Smooth muscle cell (in vitro differentiated cells): ENCODE data around the gene IMMP2L. TPM values are rescaled to one million over a fixed set of nuclear protein-coding genes. Genes with fewer than 3 reads are reported as not detected.

ENCODE experiments used
- DNase-seq: peaks from one replicate; lab custom pipeline; 2025; ENCODE audit not compliant: unreplicated experiment; lab: John Stamatoyannopoulos, UW
- H2AFZ ChIP-seq: fragments of 200-600 bp; sonication (generic); 2 replicates; pipeline ENCODE4 v1.6.0; 2016; ENCODE audit warnings: antibody characterized with exemption, low read depth, mild to moderate bottlenecking
- H3F3A ChIP-seq: fragments of 200-600 bp; sonication (generic); 2 replicates; pipeline ENCODE4 v1.6.0; 2017; ENCODE audit warnings: antibody characterized with exemption, low read depth
- H3K27ac ChIP-seq: fragments of 200-600 bp; sonication (generic); 2 replicates; pipeline ENCODE4 v1.5.1; 2016; ENCODE audit warnings: low read depth, mild to moderate bottlenecking
- H3K27me3 ChIP-seq: fragments of 200-600 bp; sonication (generic); 2 replicates; pipeline ENCODE4 v1.6.1; 2016; ENCODE audit warnings: low read depth, mild to moderate bottlenecking
- H3K36me3 ChIP-seq: fragments of 200-600 bp; sonication (generic); 2 replicates; pipeline ENCODE4 v1.5.1; 2016; ENCODE audit warnings: low read depth
- H3K4me1 ChIP-seq: fragments of 200-600 bp; sonication (generic); 2 replicates; pipeline ENCODE4 v1.5.1; 2016; ENCODE audit warnings: low read depth
- H3K4me2 ChIP-seq: fragments of 200-600 bp; sonication (generic); 2 replicates; pipeline ENCODE4 v1.6.0; 2016; ENCODE audit warnings: mild to moderate bottlenecking
- H3K4me3 ChIP-seq: fragments of 200-600 bp; sonication (generic); 2 replicates; pipeline ENCODE4 v1.5.1; 2016; ENCODE audit warnings: mild to moderate bottlenecking
- H3K79me2 ChIP-seq: fragments of 200-600 bp; sonication (generic); 2 replicates; pipeline ENCODE4 v1.6.0; 2016; ENCODE audit warnings: low read depth, mild to moderate bottlenecking
- H3K9ac ChIP-seq: fragments of 200-600 bp; sonication (generic); 2 replicates; pipeline ENCODE4 v1.6.0; 2016; ENCODE audit warnings: low read depth
- H3K9me3 ChIP-seq: fragments of 200-600 bp; sonication (generic); replicated peaks from 2 replicates; pipeline ENCODE4 v1.5.1; 2016; ENCODE audit warnings: low read depth
- H4K20me1 ChIP-seq: fragments of 200-600 bp; sonication (generic); 2 replicates; pipeline ENCODE4 v1.6.0; 2016; ENCODE audit warnings: low read depth
- WGBS: methylation state at CpG from one replicate; pipeline ENCODE4 v1.1.7; 2016; ENCODE audit warnings: low lambda C conversion rate; 5-methylcytosine and 5-hydroxymethylcytosine counted together
- polyA plus RNA-seq: library from polyadenylated mRNA; unstranded; fragments of >200 nt; fragmentation: Nextera tagmentation; extraction: Ambion mirVana; gene quantifications from 2 replicates; pipeline ENCODE4 v1.2.1, GENCODE V29; 2016
- total RNA-seq: library from RNA; depleted of rRNA; stranded (reverse); fragments of >200 nt; gene quantifications from 2 replicates; pipeline ENCODE4 v1.2.3, GENCODE V29; 2014
- TF ChIP-seq, protein P1 (sequence below): fragments of 200-600 bp; sonication (generic); IDR thresholded peaks from 2 replicates; pipeline ENCODE4 v1.5.1; 2017; ENCODE audit warnings: borderline replicate concordance, mild to moderate bottlenecking, antibody characterized with exemption; ENCODE audit not compliant: insufficient read depth, poor library complexity, severe bottlenecking

Gene IMMP2L
- total and polyA plus RNA-seq, 2 experiments from 2014 or later = 10.9 to 11.1 TPM

DNA sequence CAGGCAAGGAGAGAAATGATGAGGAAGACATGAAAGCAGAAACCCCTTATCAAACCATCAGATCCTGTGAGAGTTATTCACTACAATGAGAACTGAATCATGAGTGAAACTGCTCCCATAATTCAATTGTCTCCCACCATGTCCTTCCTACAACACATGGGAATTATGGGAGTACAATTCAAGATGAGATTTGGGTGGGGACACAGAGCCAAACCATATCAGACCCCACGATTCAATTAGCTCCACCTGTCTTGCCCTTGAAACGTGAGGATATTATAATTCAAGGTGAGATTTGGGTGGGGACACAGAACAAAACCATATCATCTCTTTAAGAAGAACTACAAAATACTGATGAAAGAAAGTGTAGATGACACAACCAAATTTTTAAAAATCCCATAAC is 128.9 kb downstream of the IMMP2L start:
- Histone ChIP-seq H3K4me2 (no peak overlapping the region), H3K36me3 (no peaks in the 10 kb centered on the region)
- TF ChIP-seq, protein P1, sequence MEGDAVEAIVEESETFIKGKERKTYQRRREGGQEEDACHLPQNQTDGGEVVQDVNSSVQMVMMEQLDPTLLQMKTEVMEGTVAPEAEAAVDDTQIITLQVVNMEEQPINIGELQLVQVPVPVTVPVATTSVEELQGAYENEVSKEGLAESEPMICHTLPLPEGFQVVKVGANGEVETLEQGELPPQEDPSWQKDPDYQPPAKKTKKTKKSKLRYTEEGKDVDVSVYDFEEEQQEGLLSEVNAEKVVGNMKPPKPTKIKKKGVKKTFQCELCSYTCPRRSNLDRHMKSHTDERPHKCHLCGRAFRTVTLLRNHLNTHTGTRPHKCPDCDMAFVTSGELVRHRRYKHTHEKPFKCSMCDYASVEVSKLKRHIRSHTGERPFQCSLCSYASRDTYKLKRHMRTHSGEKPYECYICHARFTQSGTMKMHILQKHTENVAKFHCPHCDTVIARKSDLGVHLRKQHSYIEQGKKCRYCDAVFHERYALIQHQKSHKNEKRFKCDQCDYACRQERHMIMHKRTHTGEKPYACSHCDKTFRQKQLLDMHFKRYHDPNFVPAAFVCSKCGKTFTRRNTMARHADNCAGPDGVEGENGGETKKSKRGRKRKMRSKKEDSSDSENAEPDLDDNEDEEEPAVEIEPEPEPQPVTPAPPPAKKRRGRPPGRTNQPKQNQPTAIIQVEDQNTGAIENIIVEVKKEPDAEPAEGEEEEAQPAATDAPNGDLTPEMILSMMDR = no peak

DNA sequence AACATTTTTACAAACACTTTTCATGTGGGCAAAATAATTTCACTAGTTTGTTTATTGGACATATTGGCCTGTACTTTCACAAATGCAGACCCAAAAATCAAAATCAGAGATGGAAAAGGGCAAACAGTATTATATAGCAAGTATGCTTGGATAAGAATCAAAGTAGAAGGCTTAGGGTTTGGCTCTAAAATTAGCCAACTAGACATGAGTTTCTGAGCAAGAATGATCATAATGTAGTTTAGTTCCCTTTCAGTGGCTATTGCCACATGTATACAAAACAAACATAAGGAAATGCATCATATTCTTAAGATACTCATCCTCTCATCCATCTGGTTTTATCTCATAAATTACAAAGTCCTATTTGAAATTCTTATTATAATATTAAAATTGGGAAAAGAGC is 132.5 kb downstream of the IMMP2L start:
- no peak for DNase-seq
- Histone ChIP-seq H3F3A (no peaks in the 10 kb centered on the region), H4K20me1 (no peaks in the 10 kb centered on the region), H3K9ac (no peak overlapping the region), H3K27ac (no peak overlapping the region), H3K27me3 (no peaks in the 10 kb centered on the region), H3K79me2 (no peaks in the 10 kb centered on the region), H3K4me2 (no peak overlapping the region), H2AFZ (no peak overlapping the region), H3K4me1 (no peaks in the 10 kb centered on the region), H3K36me3 (no peaks in the 10 kb centered on the region), H3K4me3 (no peak overlapping the region), H3K9me3 (no peaks in the 10 kb centered on the region)
- TF ChIP-seq, protein P1 = no peak

More for the DNA sequence above, 128.9 kb downstream of the IMMP2L start:
- no peaks in the 10 kb centered on the region for H3K27me3 ChIP-seq
- no peaks in the 10 kb centered on the region for H3F3A ChIP-seq
- no peak overlapping the region for H3K9ac ChIP-seq
- no peak overlapping the region for H2AFZ ChIP-seq
- no peaks in the 10 kb centered on the region for H4K20me1 ChIP-seq
- 92% methylated on average over 2 of the region's 2 CpGs for WGBS
- no peaks in the 10 kb centered on the region for H3K9me3 ChIP-seq
- no peak overlapping the region for H3K4me3 ChIP-seq
- H3K79me2 ChIP-seq = no peaks in the 10 kb centered on the region
- peaks cover 7% of the 10 kb centered on the region for H3K4me1 ChIP-seq
- no peak overlapping the region for H3K27ac ChIP-seq
- DNase-seq = no peak

DNA sequence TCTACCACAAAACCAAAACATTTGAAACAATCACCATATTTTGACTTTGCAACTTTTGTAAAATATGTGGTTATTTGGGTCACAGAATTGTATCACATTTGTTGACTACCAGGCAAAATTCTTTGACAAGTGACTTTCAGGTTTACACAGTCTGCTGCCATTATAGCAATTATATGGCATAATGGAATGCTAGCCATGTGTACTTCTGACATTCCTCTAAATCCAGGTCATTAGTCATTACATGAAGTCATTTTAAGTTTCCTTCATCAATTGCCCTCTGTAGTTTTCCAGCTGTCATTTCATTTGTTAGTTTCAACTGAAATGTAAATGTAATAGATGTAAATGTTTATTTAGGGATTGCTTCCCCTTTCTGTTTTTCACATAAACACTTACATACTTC is 137.5 kb downstream of the IMMP2L start:
- Histone ChIP-seq H3K9me3 (no peaks in the 10 kb centered on the region), H3K4me2 (peak overlapping the region; percentile 50)

DNA sequence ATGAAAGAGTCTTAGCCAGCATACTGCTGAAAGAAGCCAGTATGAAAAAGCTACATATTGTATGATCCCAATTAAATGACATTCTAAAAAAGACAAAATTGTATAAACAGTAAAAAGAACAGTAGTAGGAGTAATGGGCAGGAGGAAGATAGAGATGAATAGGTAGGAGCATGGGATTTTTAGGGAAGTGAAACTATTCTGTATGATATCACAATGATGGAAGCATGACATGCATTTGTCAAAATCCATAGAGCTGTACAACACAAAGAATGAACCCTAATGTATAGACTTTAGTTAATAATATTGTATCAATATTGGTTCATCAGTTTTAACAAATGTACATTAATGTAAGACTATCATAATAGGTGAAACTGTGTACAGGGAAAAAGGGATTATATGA is 147.9 kb downstream of the IMMP2L start:
- Histone ChIP-seq H3K9ac (no peak overlapping the region), H4K20me1 (no peaks in the 10 kb centered on the region), H2AFZ (no peak overlapping the region), H3K27me3 (no peaks in the 10 kb centered on the region), H3K4me2 (no peak overlapping the region), H3K4me3 (no peak overlapping the region), H3K4me1 (no peaks in the 10 kb centered on the region), H3K36me3 (no peaks in the 10 kb centered on the region), H3K79me2 (no peaks in the 10 kb centered on the region), H3F3A (no peaks in the 10 kb centered on the region), H3K27ac (no peak overlapping the region), H3K9me3 (no peaks in the 10 kb centered on the region)
- DNase-seq = no peak
- TF ChIP-seq, protein P1 = no peak

More for the DNA sequence above, 137.5 kb downstream of the IMMP2L start:
- Histone ChIP-seq H3K79me2 (no peaks in the 10 kb centered on the region), H3F3A (no peaks in the 10 kb centered on the region), H4K20me1 (no peaks in the 10 kb centered on the region), H3K36me3 (no peaks in the 10 kb centered on the region), H3K4me3 (no peak overlapping the region), H2AFZ (no peak overlapping the region), H3K4me1 (no peaks in the 10 kb centered on the region), H3K9ac (no peak overlapping the region), H3K27me3 (no peaks in the 10 kb centered on the region), H3K27ac (peak overlapping the region; percentile 11)
- TF ChIP-seq, protein P1 = no peak
- DNase-seq = no peak
